H1 (cell line): ENCODE results near the gene NOS2. TPM values are rescaled to one million over a fixed set of nuclear protein-coding genes. Genes with fewer than 3 reads are reported as not detected.

Experiments
- ATF2 ChIP-seq: IDR thresholded peaks from 2 replicates; pipeline ENCODE4 v1.6.1; 2012; ENCODE audit warnings: low read length, inconsistent platforms
- HDAC6 ChIP-seq: IDR thresholded peaks from one replicate; pipeline ENCODE4 v1.7.1; 2012; ENCODE audit warnings: low read depth, mild to moderate bottlenecking, inconsistent platforms, low read length, moderate library complexity
- POU5F1 ChIP-seq: IDR thresholded peaks from 2 replicates; pipeline ENCODE4 v1.6.1; 2011; ENCODE audit warnings: low read depth, mild to moderate bottlenecking, low read length, moderate library complexity
- RBBP5 ChIP-seq: IDR thresholded peaks from 2 replicates; pipeline ENCODE4 v1.7.1; 2012; ENCODE audit warnings: low read depth, mild to moderate bottlenecking, inconsistent platforms, low read length, moderate library complexity, borderline replicate concordance
- RNF2 ChIP-seq: fragments of 200-900, 300-1000 bp; sonication (generic); IDR thresholded peaks from 2 replicates; pipeline ENCODE4 v1.7.1; 2016; ENCODE audit warnings: borderline replicate concordance, low read depth, mild to moderate bottlenecking, antibody characterized with exemption, low read length; ENCODE audit not compliant: poor library complexity, severe bottlenecking; ENCODE audit errors: missing control alignments
- SIX5 ChIP-seq: IDR thresholded peaks from 2 replicates; pipeline ENCODE4 v1.6.1; 2011; ENCODE audit warnings: mild to moderate bottlenecking, low read depth, low read length
- SRF ChIP-seq: IDR thresholded peaks from 2 replicates; pipeline ENCODE4 v1.6.1; 2011; ENCODE audit warnings: mild to moderate bottlenecking, low read depth, low read length, moderate library complexity
- SUZ12 ChIP-seq: fragments of 200-600 bp; sonication (generic); IDR thresholded peaks from 2 replicates; pipeline ENCODE4 v1.6.1; 2012; ENCODE audit warnings: mild to moderate bottlenecking, inconsistent platforms, low read length, moderate library complexity, mixed read lengths
- polyA plus RNA-seq, 7 experiments: library from polyadenylated mRNA; depleted of rRNA in 3 of 7; stranded (reverse) in 5 of 7; unstranded in 2 of 7; fragments of >200 nt in 5 of 7; fragments of 200-250 nt in 2 of 7; gene quantifications; 1 replicate in 5 of 7; 2 replicates in 1 of 7; 4 replicates in 1 of 7; pipeline versions ENCODE4 v1.2.1 to v1.2.3, GENCODE V29; 2011 to 2013; ENCODE audit warnings: missing spikeins in 2 of 7, mixed read lengths in 2 of 7
- total RNA-seq: library from RNA; stranded (reverse); fragmentation: NEBNext Ultra II Directional; extraction: Animal tissue kit (Norgen Biotek cat#: 25700); gene quantifications from 2 replicates; pipeline ENCODE4 v1.2.1, GENCODE V29; 2021

NOS2 gene
- total and polyA plus RNA-seq, 2 of the 8 experiments (the other 6 are each of a cell fraction or from before 2014, with no cell fraction given), result 1.0 to 1.9 TPM

GRCh38 chr17:27818401-27819105, 18.2 kb upstream of the NOS2 start (continued):
- TF ChIP-seq RNF2, result no peak
- TF ChIP-seq HDAC6, result no peak
- TF ChIP-seq SRF, result no peak
- no peak for TF ChIP-seq SIX5
- TF ChIP-seq POU5F1, result no peak
- TF ChIP-seq ATF2, result no peak
- no peak for TF ChIP-seq SUZ12
- TF ChIP-seq RBBP5, result no peak
